HG03342 (cell line): ENCODE data around the gene ZFP64.
"Not testable (repeated sequence)": the region's sequence is repeated elsewhere in the genome, so short reads cannot be mapped to it uniquely, and the experiment has no call there.

Experiments used
- ATAC-seq: cut with Tn5 transposase; IDR thresholded peaks from one replicate; pipeline ENCODE4 v1.9.1; 2021; ENCODE audit warnings: mild to moderate bottlenecking, moderate library complexity; ENCODE audit not compliant: unreplicated experiment

Gene ZFP64

DNA sequence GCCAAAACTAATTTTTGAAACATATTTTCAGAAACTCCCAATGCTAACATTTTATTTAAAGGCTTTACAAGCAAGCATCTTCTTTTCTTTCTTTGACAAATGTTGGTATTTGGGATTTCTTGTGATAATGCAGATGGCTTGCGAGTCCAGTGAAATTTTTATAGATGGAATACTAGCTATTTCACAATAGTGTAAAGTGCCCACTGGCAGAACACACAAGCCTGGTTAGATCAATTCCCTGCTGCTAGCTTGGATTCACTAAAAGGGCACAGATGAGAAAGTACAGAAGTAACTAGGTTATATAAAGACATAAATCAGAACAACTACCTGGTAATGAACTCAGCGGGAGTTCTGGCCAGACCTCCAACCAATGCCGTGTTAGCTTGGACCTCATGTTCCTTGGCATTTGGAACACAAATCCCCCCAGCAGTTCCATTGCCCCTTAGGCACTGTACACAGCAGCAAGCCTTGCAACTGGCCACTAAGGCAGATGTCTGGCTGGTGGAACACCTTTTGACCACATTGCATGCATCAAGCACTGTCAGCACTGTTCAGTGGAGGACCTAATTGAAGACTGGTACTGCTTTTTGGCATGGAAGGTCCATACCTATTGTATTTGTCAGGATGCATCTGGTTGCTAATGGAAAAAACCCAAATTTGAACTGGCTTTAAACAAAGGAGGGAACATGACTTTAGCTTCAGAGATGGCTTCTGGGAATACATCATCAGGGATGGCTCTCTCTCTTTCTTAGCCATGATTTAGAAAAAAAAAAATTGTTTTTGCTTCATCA lies 15.6 kb upstream of the ZFP64 start:
- ATAC-seq: no peak

DNA sequence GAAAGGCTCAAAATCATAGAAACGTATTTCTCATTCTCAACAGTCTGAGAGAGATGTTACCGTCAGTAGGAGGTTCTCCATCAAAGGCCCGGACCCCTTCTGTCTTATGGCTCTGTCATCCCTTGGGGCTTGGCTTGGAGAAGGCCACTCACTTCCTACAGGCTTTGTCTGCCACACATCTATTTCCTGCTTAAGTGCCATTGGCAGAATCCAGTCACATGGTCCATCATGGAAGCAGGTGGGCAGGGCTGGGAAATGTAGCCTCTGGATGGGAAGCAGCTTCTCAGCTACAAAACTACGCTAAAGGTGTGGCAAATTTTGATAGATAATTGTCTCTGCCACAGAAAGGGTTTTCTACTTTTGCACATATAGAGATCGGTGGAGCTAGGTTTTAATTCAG lies 12.6 kb upstream of the ZFP64 start:
- no peak for ATAC-seq

DNA sequence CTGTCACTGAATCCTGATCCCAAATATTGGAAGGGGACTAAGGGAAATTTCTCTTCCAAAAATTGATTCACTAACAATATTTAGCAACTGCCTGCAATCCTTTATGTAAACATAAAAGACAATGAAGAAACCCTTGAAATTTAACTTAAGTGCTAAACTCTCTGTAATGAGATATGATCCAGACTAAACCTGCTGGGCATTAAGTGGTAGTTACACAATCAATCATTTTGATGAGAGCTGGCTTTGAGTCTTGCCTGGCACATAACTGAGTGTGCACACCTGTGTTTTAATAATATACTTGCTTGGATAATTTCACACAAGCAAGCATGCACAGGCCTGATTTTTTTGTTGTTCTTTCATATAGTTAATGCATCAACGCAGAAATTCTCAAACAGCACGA lies 9.8 kb upstream of the ZFP64 start:
- ATAC-seq: no peak

DNA sequence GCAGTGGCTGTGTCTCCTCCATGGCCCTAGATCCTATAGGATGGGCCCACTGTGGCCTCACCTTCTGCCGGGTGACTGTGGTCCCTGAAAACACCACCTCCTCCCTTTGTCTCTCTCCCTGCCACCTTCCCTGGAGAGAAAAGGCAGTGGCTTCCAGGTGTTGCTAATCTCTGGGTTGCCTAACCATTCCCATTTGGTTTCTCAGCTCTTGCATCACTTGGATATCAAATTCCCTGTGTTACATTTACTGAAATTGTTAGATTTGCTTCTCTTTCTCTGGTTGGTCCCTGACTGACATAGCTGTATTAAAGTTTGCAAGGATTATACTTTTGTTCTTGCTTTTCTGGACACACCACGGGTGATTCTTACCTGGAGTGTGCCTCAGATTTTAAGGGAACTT lies 9.3 kb upstream of the ZFP64 start:
- ATAC-seq: no peak

DNA sequence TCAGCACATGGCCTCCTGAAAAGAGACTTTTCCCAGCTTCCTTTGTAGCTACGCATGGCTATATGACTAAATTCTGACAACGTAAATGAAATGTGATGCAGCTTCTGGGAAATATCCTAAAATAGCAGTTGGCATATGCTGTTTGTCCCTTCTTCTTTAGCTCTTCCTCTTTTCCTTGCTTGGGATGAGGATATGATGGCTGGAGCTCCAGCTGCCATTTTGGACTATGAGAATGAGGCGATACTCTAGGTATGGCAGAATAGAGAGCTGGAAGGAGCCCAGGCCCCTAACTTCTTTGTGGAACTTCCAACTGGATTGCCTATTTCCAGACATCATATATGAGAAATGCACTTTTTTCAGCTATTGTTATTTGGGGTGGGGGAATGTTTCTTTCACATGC lies 5.3 kb upstream of the ZFP64 start:
- ATAC-seq: no peak

DNA sequence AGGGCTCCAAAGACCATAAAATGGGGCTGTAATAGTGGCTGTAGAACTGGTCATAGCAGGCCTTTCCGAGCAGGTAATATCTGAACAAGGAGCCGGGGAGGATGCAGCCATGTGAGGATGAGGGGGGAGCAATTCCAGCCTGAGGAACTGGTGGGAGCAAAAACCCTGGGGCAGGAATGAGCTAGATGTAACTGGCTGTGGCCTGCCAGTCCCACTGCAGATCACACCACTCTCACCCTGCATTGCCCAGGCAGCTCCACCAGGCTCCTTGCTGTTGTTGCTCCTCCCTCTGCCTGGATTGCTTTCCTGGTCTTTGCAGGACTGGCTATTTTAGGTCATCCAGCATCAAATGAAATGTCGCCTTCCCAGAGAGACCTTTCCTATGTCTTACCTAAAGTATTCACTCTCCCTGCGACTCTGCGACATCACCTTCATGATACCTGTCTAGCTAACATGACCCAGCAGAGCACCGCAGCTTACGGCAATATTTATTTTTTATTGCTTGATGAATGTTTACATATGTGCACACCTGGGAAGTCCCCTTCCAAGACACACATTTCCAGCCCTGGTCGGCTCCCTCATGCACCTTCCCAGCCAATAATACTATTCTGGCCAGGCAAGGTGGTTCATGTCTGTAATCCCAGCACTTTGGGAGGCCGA lies 2.4 kb upstream of the ZFP64 start:
- no peak for ATAC-seq

DNA sequence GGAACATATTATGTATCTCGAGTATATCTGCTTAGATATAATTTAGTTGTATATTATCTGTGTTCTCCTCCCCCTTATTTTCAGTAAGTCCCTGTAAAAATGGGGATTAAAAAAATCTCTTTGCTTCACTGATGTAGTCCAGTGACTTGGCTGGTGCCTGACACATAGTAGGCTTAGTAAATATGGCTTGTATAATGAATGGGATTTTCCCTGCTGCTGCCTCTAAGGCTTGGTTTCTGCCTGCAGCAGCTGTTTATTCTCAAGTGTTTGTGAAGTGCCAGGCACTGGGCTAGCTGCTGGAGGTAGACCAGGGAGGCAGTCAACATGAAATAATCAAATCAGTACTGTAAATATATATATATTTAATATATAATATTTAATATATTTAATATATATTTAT lies 1.6 kb upstream of the ZFP64 start:
- no peak for ATAC-seq

DNA sequence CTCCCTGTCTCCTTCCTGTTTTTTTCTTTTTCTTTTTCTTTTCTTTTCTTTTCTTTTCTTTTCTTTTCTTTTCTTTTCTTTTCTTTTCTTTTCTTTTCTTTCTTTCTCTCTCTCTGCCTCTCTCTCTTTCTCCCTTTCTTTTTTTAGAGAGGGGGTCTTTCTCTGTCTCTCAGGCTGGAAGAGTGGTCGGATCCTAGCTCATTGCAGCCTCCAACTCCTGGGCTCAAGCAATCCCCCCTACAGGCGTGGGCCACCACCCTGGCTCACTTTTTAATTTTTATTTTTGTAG lies 1.1 kb upstream of the ZFP64 start:
- ATAC-seq: not testable (repeated sequence)

DNA sequence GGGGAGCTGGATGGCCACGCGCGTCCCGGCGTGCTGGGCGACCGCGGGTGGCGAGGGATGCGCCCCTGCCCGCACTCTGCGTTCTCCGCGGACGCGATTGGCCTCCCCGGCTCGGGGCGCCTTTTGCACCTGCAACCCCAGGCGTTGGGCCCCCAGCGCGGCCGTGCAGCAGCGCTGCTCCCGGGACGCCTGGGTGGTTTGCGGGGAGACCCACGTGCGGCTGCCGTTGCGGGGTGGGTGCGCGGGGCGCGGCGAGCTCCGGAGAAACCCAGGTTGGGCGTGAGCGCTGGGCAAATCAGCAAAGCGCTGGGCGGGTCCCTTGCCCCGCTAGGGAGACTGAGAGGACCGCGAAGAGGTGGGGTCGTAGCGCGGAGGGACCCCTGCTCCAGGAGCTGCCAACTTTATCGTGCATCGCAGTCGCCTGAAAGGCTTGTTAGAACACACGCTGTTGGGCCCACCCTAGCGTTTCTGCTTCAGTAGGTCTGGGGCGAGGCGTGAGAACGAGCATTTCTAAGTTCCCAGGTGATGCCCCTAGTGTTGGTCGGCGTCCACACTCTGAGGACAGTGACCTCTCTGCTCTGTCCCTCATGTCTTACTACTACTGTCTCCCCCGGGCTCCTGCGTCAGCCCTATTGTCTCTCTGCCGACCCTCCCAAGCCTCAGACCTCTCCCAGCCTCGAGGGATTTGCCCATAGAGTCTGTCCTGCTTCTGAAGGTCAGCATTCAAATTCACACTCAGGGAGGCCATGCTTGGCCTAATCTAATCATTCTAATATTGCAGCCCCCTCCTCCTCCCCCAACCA lies 538 bp upstream of the ZFP64 start:
- peak; percentile 39 for ATAC-seq

DNA sequence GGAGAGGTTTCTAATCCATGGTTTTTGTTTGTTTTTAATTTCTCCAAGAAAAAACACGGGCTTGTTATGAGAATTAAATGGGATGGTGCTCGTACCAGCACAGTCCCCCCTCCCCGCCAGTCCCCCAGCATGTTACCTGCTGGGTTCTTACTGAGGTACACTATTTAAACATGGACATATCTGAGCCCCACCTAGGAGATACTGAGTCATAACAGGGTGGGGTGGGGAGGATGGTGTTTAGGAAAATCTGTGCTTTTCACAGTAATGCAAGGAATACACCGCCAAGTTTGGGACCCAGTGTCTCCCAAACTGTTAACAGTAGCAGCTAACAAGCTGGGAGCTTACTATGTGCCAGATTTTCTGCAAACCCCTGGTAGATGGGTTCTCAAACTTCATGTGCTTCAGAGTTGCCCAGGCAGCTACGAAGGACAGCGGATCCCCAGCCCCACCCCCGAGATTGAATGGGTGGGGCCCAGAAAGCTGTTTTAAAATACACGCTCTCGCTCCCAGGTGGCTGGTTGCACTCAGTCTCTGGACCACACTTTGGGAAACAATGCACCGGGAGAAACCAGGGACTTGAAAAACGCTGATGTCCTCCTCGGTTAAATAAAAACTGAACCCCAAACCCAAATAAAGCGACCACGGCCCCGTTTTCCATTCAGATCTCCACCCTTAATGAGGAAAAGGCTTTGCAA lies 995 bp downstream of the ZFP64 start:
- peak; percentile 42 for ATAC-seq

DNA sequence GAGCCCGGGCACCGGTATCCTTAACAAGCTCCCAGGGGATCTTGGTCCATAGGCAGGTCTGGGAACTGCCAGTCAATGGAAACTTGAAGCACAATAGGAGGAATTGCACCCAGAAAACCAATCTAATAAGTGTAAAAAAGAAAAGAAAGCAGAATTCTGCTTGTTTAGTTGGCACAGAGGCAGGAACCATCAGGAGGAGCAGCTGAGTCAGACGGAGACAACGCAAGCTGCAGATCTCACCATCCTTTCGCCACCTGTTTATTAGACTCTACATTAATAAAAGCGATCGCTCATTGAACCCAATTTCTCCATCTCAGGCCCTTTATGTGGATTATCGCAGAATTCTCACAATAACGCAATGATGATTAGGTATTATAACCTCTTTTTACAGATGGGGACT lies 9.8 kb downstream of the ZFP64 start:
- ATAC-seq: no peak

DNA sequence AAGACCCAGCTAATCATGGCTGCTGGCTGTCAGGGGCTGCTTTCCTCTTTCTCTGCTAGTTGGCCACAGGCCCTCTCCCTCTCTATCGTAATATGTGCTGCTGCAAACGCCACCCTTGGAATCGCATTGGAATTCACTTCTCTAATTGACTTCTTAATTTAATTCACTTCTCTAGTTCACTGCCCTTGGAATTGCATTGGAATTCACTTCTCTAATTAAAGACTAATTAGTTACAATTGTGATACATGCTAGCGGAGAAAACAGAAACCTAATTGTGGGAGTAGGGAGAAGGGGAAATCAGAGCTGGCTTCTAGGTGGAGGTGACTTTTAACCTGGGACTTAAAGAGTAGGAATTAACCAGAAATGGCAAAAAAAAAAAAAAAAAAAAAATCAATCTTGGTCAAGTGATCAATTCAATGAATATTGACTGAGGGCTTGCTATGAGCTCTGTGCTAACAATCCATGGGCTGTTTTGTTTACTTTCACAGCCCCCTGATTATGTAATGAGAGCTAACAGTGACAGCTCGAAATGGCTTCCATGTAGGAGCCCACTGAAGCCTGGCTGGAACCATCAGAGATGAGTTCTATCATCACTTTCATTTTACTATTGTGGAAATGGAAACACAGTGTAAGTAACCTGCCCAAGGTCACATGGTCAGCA lies 11.3 kb downstream of the ZFP64 start:
- no peak for ATAC-seq

DNA sequence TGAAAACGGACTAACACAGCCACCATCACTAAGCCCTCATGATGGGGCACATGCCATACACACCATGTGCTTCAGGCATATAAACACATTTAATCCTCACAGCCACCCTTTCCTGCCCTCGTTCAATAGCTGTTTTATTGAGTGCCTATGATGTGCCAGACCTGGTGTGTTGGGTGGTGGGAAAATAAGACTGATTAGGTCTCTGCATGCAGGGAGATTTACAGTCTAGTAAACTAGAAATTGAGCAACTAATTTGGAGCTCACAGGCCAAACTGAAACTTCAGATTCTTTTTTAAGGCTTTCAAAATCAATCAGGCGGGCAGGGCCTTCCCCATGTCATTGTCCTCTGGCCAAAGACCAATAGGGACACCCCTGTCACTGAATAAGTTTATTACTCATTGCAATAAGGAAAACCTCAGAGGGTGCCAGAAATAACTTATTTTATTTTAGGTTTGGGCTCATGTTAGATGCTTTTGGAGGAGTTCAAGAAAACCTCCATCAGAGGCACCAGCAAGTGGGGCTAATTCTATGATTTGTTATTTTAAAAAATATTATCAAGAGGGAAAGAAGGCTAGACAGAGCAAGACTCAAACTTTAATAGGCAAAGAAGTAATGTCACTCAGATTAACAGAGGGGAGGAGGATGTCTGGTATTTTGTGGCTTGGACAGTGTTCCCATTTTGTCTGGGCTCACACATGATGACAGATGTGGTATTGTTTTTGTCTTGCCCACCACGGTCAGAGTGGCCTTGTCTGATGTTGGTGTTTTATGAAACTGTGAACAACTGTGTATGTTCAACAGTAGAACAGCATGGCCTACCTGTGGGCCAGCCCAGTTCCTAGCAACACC lies 12.0 kb downstream of the ZFP64 start:
- ATAC-seq: peak; percentile 90

DNA sequence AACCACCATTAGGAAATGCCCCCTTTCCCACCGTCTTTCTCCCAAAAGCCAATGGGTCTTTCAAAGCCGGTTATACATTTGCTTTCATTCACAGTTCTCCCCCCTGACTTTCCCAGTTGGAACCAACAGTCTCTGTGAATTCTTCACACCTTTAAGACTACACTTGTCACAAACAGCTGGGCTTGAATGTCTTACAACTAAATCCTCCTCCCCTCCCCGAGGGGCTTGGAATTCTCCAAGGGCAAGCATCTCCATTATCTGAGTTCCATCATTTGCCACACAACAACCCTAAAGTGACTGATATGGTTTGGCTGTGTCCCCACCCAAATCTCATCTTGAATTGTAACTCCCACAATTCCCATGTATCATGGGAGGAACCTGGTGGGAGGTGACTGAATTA lies 12.9 kb downstream of the ZFP64 start:
- no peak for ATAC-seq

DNA sequence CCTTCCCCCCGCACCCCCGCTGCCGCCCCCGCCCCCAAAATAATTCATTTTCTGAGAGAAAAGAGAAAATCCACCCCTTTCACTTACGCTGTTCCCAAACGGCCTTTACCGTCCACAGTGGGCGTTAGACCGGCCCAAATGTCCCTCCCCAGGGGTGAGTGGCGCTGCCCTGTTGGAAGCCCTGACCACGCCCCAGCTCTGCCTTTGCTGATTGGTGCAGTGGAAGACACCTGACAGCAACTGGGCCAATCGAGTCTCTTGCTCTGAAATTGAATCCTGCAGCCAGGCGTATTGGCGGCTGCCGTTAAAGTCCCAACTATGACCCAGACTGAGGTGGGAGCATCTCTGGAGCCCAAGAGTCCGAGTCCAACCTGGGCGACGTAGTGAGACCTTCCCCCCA lies 15.7 kb downstream of the ZFP64 start:
- ATAC-seq: no peak

DNA sequence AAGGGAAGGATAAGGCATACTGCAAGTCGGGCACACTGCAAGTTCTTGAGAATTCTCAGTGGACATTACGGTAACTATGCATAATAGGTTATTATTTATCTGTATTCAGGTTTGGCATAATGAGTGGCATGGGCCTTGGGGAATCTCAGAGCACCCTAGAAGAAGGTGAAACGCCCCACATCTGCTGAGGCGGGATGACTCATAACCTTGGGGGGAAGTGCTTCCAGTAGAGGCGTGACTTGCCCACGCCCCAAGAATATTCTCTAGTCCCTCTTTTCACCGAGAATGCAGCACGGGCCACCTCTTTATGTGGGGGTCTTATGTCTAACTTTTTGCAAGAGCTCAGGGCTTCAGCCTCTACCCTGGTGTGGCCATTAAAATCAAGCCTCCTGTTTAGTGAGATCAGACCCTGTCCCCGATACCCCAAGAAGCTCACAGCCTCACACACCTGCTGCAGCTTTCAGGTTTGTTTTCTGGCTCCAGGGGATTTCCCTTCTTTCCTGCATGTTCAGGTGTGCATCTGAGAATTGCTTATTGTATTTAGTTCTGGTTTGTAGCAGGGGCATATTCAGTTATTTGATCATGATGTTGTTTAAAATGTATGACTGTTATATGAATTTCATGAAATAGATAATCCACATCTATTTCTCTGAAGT lies 19.1 kb downstream of the ZFP64 start:
- ATAC-seq: peak; percentile 92

DNA sequence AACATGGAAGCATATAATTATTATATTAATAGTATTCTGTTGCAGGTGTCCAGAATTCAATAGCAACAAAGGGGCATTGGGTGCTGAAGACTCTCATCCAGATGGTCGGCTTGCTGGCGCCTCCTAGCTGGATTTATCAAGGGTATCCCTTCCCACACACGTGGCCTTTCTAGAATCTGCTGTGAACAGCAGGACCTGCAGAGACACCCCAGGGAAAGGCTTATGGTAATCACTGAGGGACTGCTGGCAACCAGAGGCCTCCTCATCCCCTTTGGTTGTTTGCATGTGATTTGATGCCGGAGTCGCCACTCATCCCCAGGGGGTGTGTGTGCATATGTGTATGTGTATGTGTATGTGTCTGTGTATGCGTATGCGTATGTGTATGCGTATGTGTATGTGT lies 20.6 kb downstream of the ZFP64 start:
- no peak for ATAC-seq

DNA sequence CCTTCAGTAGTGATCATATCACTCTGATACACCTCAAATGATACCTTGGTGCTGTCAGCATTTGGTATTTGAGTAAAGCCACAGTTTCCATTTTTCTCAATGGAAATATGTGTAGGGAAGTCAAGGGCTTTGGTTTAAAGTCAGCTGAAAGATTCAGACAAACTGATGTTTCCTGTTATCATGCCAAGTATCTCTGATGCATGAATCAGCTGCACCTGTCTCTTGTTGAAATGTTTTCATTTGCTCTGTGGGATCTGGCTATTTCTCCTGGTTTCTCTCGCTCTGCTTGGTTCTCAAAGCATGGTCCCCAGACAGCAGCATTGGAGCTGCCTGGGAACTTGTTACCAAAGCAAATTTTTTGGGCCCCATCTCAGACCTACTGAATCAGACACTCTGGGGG lies 23.5 kb downstream of the ZFP64 start:
- no peak for ATAC-seq

DNA sequence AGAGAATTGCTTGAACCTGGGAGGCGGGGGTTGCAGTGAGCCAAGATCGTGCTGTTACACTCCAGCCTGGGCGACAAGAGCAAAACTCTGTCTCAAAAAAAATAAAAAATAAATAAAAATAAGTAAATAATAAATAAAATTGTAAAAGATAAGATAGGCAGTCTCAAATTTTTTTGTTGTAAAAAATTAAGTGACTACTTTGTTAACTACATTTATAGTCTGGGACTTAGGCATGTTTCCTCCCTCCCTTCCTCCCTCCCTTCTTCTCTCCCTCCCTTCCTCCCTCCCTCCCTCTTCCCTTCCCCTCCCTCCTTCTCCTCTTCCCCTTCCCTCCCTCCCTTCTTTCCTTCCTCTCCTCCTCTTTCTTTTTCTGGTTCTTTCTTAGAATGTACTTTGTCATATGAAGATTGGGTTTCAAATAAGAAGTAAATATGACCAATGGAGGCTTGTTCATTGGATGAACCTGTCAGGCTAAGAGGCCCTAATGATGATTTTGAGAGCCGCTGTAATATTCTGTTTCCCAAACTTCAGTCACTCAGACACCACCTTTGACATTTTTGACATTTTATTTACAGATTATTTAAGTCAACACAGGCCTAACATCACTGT lies 24.2 kb downstream of the ZFP64 start:
- no peak for ATAC-seq
